K562 (cell line): Measurements from ENCODE around the gene CDC42EP5. TPM values are rescaled to one million over a fixed set of nuclear protein-coding genes. Genes with fewer than 3 reads are reported as not detected.

ENCODE experiments used
- ATAC-seq: fragments of 200-7000 bp; cut with Tn5 transposase; 3 replicates; pipeline ENCODE4 v1.9.1; 2020; ENCODE audit warnings: moderate library complexity
- BruUV-seq: library from RNA; stranded (reverse); fragments of 400-500 nt; replicated peaks from 2 replicates; lab custom pipeline; 2021; lab: Mats Ljungman, UMichigan
- CTCF ChIA-PET: fragments of 300-600 bp; formaldehyde crosslinking; extraction: SDS; loops from one replicate; lab custom pipeline; 2021; ENCODE audit warnings: low intra/inter-chr PET ratio; lab: Yijun Ruan, JAX
- POLR2A ChIA-PET: fragments of 300-600, 350-650 bp; sonication (Branson Sonifier 250); formaldehyde crosslinking; extraction: SDS; loops from one replicate; lab custom pipeline; 2021; ENCODE audit warnings: antibody characterized with exemption, inconsistent platforms; lab: Yijun Ruan, JAX
- DNase-seq, 4 experiments: peaks; one replicate each; pipeline versions ENCODE4 v3.0.0 to v3.0.0-alpha.2; 2011 to 2018; ENCODE audit warnings: low spot score in 3 of 4, mixed read lengths in 3 of 4; ENCODE audit errors: extremely low read depth in 1 of 4
- FAIRE-seq: peaks from 2 replicates; lab custom pipeline; 2011; peaks lifted over from hg19 to GRCh38; lab: Jason Lieb, UNC
- H2AFZ ChIP-seq: 2 replicates; pipeline ENCODE4 v1.6.0; 2011; ENCODE audit warnings: low read depth, low read length, control low read depth, inconsistent platforms
- H3K27ac ChIP-seq: fragments of 200-600 bp; 3 replicates; pipeline ENCODE4 v1.8.0; 2011; ENCODE audit warnings: low read depth, mild to moderate bottlenecking, control low read depth, inconsistent platforms, low read length, moderate library complexity, mixed read lengths; ENCODE audit errors: extremely low read depth
- H3K27me3 ChIP-seq, 2 experiments: fragments of 300-600 bp in 1 of 2; 2 replicates in 1 of 2; 3 replicates in 1 of 2; pipeline versions ENCODE4 v1.6.0 to v1.8.0; 2011; ENCODE audit warnings: inconsistent platforms in 2 of 2, low read length in 2 of 2, mild to moderate bottlenecking in 1 of 2, mixed read lengths in 1 of 2, moderate library complexity in 1 of 2; ENCODE audit not compliant: control insufficient read depth in 2 of 2, insufficient read depth in 2 of 2
- H3K36me3 ChIP-seq: fragments of 300-600 bp; 3 replicates; pipeline ENCODE4 v1.8.0; 2011; ENCODE audit warnings: mild to moderate bottlenecking, low read length, inconsistent platforms; ENCODE audit not compliant: control insufficient read depth, insufficient read depth
- H3K4me1 ChIP-seq, 2 experiments: fragments of 200-600 bp in 1 of 2; replicated peaks in 1 of 2; 2 replicates in 1 of 2; 3 replicates in 1 of 2; pipeline versions ENCODE4 v1.5.1 to v1.8.0; 2011; ENCODE audit warnings: inconsistent platforms in 2 of 2, low read length in 2 of 2, mild to moderate bottlenecking in 1 of 2, mixed read lengths in 1 of 2, moderate library complexity in 1 of 2; ENCODE audit not compliant: control insufficient read depth in 2 of 2, insufficient read depth in 2 of 2
- H3K4me2 ChIP-seq: 2 replicates; pipeline ENCODE4 v1.6.1; 2011; ENCODE audit warnings: low read length, control low read depth, inconsistent platforms, mixed read lengths; ENCODE audit not compliant: insufficient read depth
- H3K4me3 ChIP-seq: fragments of 200-600 bp; sonication (generic), shearing (Covaris generic); 2 replicates; pipeline ENCODE4 v1.5.1; 2016; ENCODE audit warnings: control low read depth, inconsistent platforms
- H3K79me2 ChIP-seq: fragments of 200-600 bp; 3 replicates; pipeline ENCODE4 v1.8.0; 2011; ENCODE audit warnings: low read length, inconsistent platforms; ENCODE audit not compliant: control insufficient read depth, insufficient read depth
- H3K9ac ChIP-seq, 2 experiments: 2 replicates each; pipeline versions ENCODE4 v1.6.0 to v1.6.1; 2011; ENCODE audit warnings: low read depth in 2 of 2, low read length in 2 of 2, control low read depth in 1 of 2, inconsistent platforms in 1 of 2, mild to moderate bottlenecking in 1 of 2, mixed read lengths in 1 of 2; ENCODE audit not compliant: insufficient read depth in 1 of 2
- H3K9me1 ChIP-seq: one replicate; pipeline ENCODE4 v1.6.0; 2011; ENCODE audit warnings: inconsistent platforms, mild to moderate bottlenecking, low read length, moderate library complexity; ENCODE audit not compliant: control insufficient read depth, insufficient read depth
- H3K9me3 ChIP-seq: replicated peaks from 2 replicates; pipeline ENCODE4 v1.5.1; 2011; ENCODE audit warnings: low read depth, low read length, inconsistent platforms; ENCODE audit not compliant: control insufficient read depth, insufficient read depth
- H4K20me1 ChIP-seq: replicated peaks from 2 replicates; pipeline ENCODE4 v1.6.1; 2011; ENCODE audit warnings: low read length, inconsistent platforms, mixed read lengths; ENCODE audit not compliant: control insufficient read depth, insufficient read depth
- ARNT ChIP-seq, 2 experiments: fragments of 450-650 bp; IDR thresholded peaks; 2 replicates each; pipeline ENCODE4 v1.6.1; 2016; ENCODE audit warnings: mild to moderate bottlenecking in 1 of 2
- BHLHE40 ChIP-seq: IDR thresholded peaks from 2 replicates; pipeline ENCODE4 v1.6.1; 2011; ENCODE audit warnings: low read length, improper control_type of control experiment
- BRCA1 ChIP-seq, 2 experiments: fragments of 450-650 bp in 1 of 2; sonication (generic) in 1 of 2; formaldehyde crosslinking in 1 of 2; IDR thresholded peaks; 2 replicates each; pipeline versions ENCODE4 v1.5.0 to v1.6.1; 2017 to 2020; ENCODE audit warnings: mild to moderate bottlenecking in 1 of 2, missing genetic modification reagents in 1 of 2
- CC2D1A ChIP-seq: fragments of 450-650 bp; IDR thresholded peaks from 2 replicates; pipeline ENCODE4 v1.6.1; 2017; ENCODE audit warnings: mild to moderate bottlenecking
- DACH1 ChIP-seq: fragments of 450-650 bp; IDR thresholded peaks from 2 replicates; pipeline ENCODE4 v1.6.1; 2018; ENCODE audit not compliant: partially characterized antibody
- GABPA ChIP-seq: fragments of 200-800 bp; sonication (Bioruptor generic); conservative IDR thresholded peaks from 2 replicates; pipeline ENCODE4 v1.6.1; 2016; ENCODE audit warnings: low read depth, missing genetic modification characterization, missing compliant biosample characterization
- MIER1 ChIP-seq: fragments of 450-650 bp; IDR thresholded peaks from 2 replicates; pipeline ENCODE4 v1.6.1; 2016; ENCODE audit warnings: antibody characterized with exemption, mild to moderate bottlenecking, low read depth
- NFYB ChIP-seq: IDR thresholded peaks from 2 replicates; pipeline ENCODE4 v1.6.1; 2011; ENCODE audit warnings: mild to moderate bottlenecking, moderate library complexity; ENCODE audit not compliant: insufficient read length; ENCODE audit errors: extremely low read depth
- PHB2 ChIP-seq: fragments of 450-650 bp; IDR thresholded peaks from 2 replicates; pipeline ENCODE4 v1.6.1; 2017; ENCODE audit warnings: low read depth
- PML ChIP-seq: IDR thresholded peaks from 2 replicates; pipeline ENCODE4 v1.6.1; 2012; ENCODE audit warnings: low read length, inconsistent platforms
- SNIP1 ChIP-seq: fragments of 450-650 bp; IDR thresholded peaks from 2 replicates; pipeline ENCODE4 v1.7.1; 2017; ENCODE audit warnings: low read depth, mild to moderate bottlenecking
- TGIF2 ChIP-seq: sonication (generic); formaldehyde crosslinking; IDR thresholded peaks from 2 replicates; pipeline ENCODE4 v1.8.1; 2022; ENCODE audit warnings: mild to moderate bottlenecking, missing genetic modification reagents, moderate library complexity
- WGBS: fragments of 100-300 bp; shearing (Covaris generic); methylation state at CpG from one replicate; pipeline ENCODE4 v1.1.6; 2016; ENCODE audit warnings: low coverage, mixed read lengths; ENCODE audit not compliant: insufficient coverage; ENCODE audit errors: missing lambda C conversion rate; 5-methylcytosine and 5-hydroxymethylcytosine counted together
- in situ Hi-C: fragments of 300-500 bp; cut with MboI; formaldehyde crosslinking; loops from 4 replicates; pipeline ENCODE4 v1.15.0; 2018; ENCODE audit warnings: inconsistent platforms, mixed read lengths
- intact Hi-C: fragments of 100-400 bp; cut with micrococcal nuclease; formaldehyde crosslinking; loops from 2 replicates; pipeline ENCODE4 v1.14.2; 2022
- polyA plus RNA-seq, 8 experiments: library from polyadenylated mRNA; depleted of rRNA in 4 of 8; stranded (reverse) in 5 of 8; unstranded in 3 of 8; fragments of >200 nt; fragmentation: Nextera tagmentation in 2 of 8; fragmentation: Illumina TruSeq in 1 of 8; extraction: Ambion mirVana in 2 of 8; extraction: Trizol in 1 of 8; gene quantifications; 2 replicates each; pipeline versions ENCODE4 v1.2.1 to v1.2.3, GENCODE V29; 2011 to 2014; ENCODE audit warnings: inconsistent platforms in 1 of 8, missing spikeins in 1 of 8
- total RNA-seq, 7 experiments: library from RNA; depleted of rRNA in 6 of 7; stranded (reverse); fragments of >200 nt in 6 of 7; fragmentation: Illumina TruSeq in 2 of 7; extraction: Trizol in 2 of 7; gene quantifications; 2 replicates each; pipeline versions ENCODE4 v1.2.1 to v1.2.3, GENCODE V29; 2011 to 2021; ENCODE audit warnings: low replicate concordance in 1 of 7

Gene CDC42EP5
- total and polyA plus RNA-seq, 9 of the 15 experiments (the other 6 are each of a cell fraction or from before 2014, with no cell fraction given): 0.15 to 0.38 TPM; not detected in 7

GRCh38 chr19:54427586-54427985 is 45.5 kb downstream of the CDC42EP5 start:
- no peak overlapping the region for H3K4me2 ChIP-seq
- POLR2A ChIA-PET: interaction anchor here (0.6 to 2.8 kb wide), 4 partner anchors 8 to 431 kb away, joined by 3 to 14 read pairs (median 3); partner anchors contain the start of gene LENG8
- no peak for ATAC-seq
- no peak for FAIRE-seq
- CTCF ChIA-PET: no interaction called here
- peak in 1 of 4 experiments; percentile 3 for DNase-seq
- in situ Hi-C loops: no loop called here
- no peaks in the 10 kb centered on the region for H3K79me2 ChIP-seq
- H3K9me1 ChIP-seq: no peaks in the 10 kb centered on the region
- intact Hi-C loops: no loop called here
- no peak overlapping the region for H2AFZ ChIP-seq
- no peaks in the 10 kb centered on the region for H3K9me3 ChIP-seq
- peaks cover 29 to 51% of the 10 kb centered on the region in 2 experiments; a peak in 4 of 5 replicates for H3K27me3 ChIP-seq
- H3K4me1 ChIP-seq: peaks cover 0 to 27% of the 10 kb centered on the region in 2 experiments; a peak in 2 of 5 replicates
- no peaks in the 10 kb centered on the region for H3K36me3 ChIP-seq
- TF ChIP-seq ARNT (IDR thresholded peaks at IDR 0.05): no peak
- no peak for TF ChIP-seq PHB2
- TF ChIP-seq MIER1: no peak
- TF ChIP-seq DACH1: no peak
- no peak for TF ChIP-seq NFYB
- no peak for TF ChIP-seq PML
- no peak for TF ChIP-seq BHLHE40
- no peak for TF ChIP-seq SNIP1
- no peak for TF ChIP-seq CC2D1A
- TF ChIP-seq GABPA (tag): no peak
- TF ChIP-seq TGIF2 (CRISPR knock-in tag): no peak
- TF ChIP-seq BRCA1 (IDR thresholded peaks at IDR 0.05): no peak
- TF ChIP-seq BRCA1 (CRISPR knock-in tag; IDR thresholded peaks at IDR 0.05): no peak
- H3K27ac ChIP-seq: no peak overlapping the region
- H3K4me3 ChIP-seq: no peak overlapping the region
- no peaks in the 10 kb centered on the region; the same call in 1 of the 2 replicates for H4K20me1 ChIP-seq
- WGBS: 41% methylated on average over 11 of the region's 11 CpGs
- no peak overlapping the region for H3K9ac ChIP-seq
- BruUV-seq: no TSS peak
